Measurements from ENCODE around the gene FADS2. TPM values are rescaled to one million over a fixed set of nuclear protein-coding genes. Genes with fewer than 3 reads are reported as not detected.
"Not testable (repeated sequence)": the region's sequence is repeated elsewhere in the genome, so short reads cannot be mapped to it uniquely, and the experiment has no call there.

FADS2 gene
- total RNA-seq, 1 experiment from 2014 or later: 19.2 TPM

DNA sequence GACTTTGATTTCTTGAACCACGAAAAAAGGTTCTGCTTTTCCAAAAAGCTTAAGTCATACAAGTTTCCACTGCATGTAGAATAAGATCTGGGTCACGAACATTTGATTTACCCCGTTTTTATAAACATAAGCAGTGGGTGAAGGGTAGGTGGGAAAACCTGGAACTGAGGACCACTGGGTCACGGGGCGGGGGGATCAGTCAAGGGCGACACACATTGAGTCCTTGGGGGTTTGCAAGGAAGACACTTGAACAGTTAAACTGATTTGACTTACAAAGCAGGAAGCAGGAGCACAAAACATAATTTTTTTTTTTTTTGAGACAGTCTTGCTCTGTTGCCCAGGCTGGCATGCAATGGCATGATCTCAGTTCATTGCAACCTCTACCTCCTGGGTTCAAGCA is 52.4 kb downstream of the FADS2 start:
- intact Hi-C loops (cut with micrococcal nuclease; ENCODE audit: unreplicated experiment): no loop called here
- CTCF ChIA-PET: no interaction called here
- no peaks in the 10 kb centered on the region for H3K4me1 Mint-ChIP-seq (ENCODE audit: low read depth, unreplicated experiment)
- H3K4me3 Mint-ChIP-seq (ENCODE audit: low read depth, unreplicated experiment): no peak overlapping the region
- no peak for DNase-seq
- no peaks in the 10 kb centered on the region for H3K27me3 Mint-ChIP-seq (ENCODE audit: unreplicated experiment)
- no peaks in the 10 kb centered on the region for H3K36me3 Mint-ChIP-seq (ENCODE audit: insufficient read depth, unreplicated experiment)
- no TSS peak for BruUV-seq (replicated peaks)
- H3K27ac Mint-ChIP-seq (ENCODE audit: unreplicated experiment): no peak overlapping the region
- H3K9me3 Mint-ChIP-seq (ENCODE audit: low read depth, unreplicated experiment): no peaks in the 10 kb centered on the region
- TF ChIP-seq, protein P1, sequence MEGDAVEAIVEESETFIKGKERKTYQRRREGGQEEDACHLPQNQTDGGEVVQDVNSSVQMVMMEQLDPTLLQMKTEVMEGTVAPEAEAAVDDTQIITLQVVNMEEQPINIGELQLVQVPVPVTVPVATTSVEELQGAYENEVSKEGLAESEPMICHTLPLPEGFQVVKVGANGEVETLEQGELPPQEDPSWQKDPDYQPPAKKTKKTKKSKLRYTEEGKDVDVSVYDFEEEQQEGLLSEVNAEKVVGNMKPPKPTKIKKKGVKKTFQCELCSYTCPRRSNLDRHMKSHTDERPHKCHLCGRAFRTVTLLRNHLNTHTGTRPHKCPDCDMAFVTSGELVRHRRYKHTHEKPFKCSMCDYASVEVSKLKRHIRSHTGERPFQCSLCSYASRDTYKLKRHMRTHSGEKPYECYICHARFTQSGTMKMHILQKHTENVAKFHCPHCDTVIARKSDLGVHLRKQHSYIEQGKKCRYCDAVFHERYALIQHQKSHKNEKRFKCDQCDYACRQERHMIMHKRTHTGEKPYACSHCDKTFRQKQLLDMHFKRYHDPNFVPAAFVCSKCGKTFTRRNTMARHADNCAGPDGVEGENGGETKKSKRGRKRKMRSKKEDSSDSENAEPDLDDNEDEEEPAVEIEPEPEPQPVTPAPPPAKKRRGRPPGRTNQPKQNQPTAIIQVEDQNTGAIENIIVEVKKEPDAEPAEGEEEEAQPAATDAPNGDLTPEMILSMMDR (IDR thresholded peaks at IDR 0.05; ENCODE audit: unreplicated experiment): no peak

DNA sequence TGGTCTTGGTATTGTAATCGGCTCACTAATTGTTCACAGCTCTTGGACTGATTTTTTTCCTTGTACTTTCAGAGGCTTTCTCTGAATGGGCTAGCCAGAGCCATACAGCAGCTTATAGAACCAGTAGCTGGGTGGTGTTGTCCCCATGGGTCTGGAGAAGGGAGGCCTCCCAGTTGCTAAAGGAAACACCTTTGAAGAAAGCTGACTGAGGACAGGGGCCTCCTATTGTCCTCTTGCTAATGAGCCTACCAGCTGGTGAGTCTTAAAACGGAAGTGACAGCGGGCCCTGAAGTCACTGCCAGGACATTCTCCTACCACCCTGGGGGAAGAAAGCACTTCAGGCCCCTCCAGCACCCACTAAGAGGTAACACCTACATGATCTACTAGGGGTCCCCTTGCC is 53.3 kb downstream of the FADS2 start:
- DNase-seq: no peak
- TF ChIP-seq, protein P1 (IDR thresholded peaks at IDR 0.05; ENCODE audit: unreplicated experiment): no peak
- no peaks in the 10 kb centered on the region for H3K9me3 Mint-ChIP-seq (ENCODE audit: low read depth, unreplicated experiment)
- H3K4me3 Mint-ChIP-seq (ENCODE audit: low read depth, unreplicated experiment): no peak overlapping the region
- H3K36me3 Mint-ChIP-seq (ENCODE audit: insufficient read depth, unreplicated experiment): no peaks in the 10 kb centered on the region
- BruUV-seq (replicated peaks): no TSS peak
- no peaks in the 10 kb centered on the region for H3K27me3 Mint-ChIP-seq (ENCODE audit: unreplicated experiment)
- H3K27ac Mint-ChIP-seq (ENCODE audit: unreplicated experiment): no peak overlapping the region
- H3K4me1 Mint-ChIP-seq (ENCODE audit: low read depth, unreplicated experiment): no peaks in the 10 kb centered on the region
- intact Hi-C loops (cut with micrococcal nuclease; ENCODE audit: unreplicated experiment): no loop called here
- CTCF ChIA-PET: interaction anchor here (1.1 kb wide), 1 partner anchor 227 kb away, joined by 6 read pairs; no protein-coding TSS in a partner anchor

DNA sequence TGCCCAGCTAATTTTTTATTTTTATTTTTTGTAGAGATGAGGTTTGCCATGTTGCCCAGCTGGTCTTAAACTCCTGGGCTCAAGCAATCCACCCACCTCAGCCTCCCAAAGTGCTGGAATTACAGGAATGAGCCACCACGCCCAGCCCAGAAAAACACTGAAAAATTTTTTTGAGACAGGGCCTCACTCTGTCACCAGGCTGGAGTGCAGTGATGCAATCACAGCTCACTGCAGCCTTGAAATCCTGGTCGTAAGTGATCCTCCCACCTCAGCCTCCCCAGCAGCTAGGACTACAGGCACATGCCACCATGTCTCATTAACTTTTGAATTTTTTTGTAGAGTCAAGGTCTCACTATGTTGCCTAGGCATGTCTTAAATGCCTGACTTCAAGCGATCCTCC is 54.2 kb downstream of the FADS2 start:
- H3K27me3 Mint-ChIP-seq (ENCODE audit: unreplicated experiment); H3K36me3 Mint-ChIP-seq (ENCODE audit: insufficient read depth, unreplicated experiment); H3K4me3 Mint-ChIP-seq (ENCODE audit: low read depth, unreplicated experiment); H3K9me3 Mint-ChIP-seq (ENCODE audit: low read depth, unreplicated experiment); intact Hi-C loops (cut with micrococcal nuclease; ENCODE audit: unreplicated experiment); DNase-seq; H3K27ac Mint-ChIP-seq (ENCODE audit: unreplicated experiment); H3K4me1 Mint-ChIP-seq (ENCODE audit: low read depth, unreplicated experiment); BruUV-seq (replicated peaks): not testable (repeated sequence)
- CTCF ChIA-PET: interaction anchor here (1.1 kb wide), 1 partner anchor 226 kb away, joined by 6 read pairs; no protein-coding TSS in a partner anchor

DNA sequence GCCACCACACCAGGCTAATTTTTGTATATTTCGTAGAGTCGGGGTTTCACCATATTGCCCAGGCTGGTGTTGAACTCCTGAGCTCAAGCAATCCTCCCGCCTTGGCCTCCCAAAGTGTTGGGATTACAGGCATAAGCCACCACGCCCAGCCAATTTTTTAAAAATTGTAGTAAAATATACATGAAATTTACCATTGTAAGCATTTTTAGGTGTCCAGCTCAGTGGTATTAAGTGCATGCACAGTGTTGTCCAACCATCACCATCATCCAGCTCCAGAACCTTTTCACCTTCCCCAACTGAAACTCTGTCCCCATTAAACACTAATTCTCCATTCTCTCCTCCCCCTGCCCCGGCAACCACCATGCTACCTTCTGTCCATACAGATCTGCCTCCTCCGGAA is 54.8 kb downstream of the FADS2 start:
- CTCF ChIA-PET: no interaction called here
- H3K4me1 Mint-ChIP-seq (ENCODE audit: low read depth, unreplicated experiment): no peaks in the 10 kb centered on the region
- H3K4me3 Mint-ChIP-seq (ENCODE audit: low read depth, unreplicated experiment): no peak overlapping the region
- no peaks in the 10 kb centered on the region for H3K27me3 Mint-ChIP-seq (ENCODE audit: unreplicated experiment)
- no peaks in the 10 kb centered on the region for H3K36me3 Mint-ChIP-seq (ENCODE audit: insufficient read depth, unreplicated experiment)
- BruUV-seq (replicated peaks): no TSS peak
- no peak overlapping the region for H3K27ac Mint-ChIP-seq (ENCODE audit: unreplicated experiment)
- H3K9me3 Mint-ChIP-seq (ENCODE audit: low read depth, unreplicated experiment): no peaks in the 10 kb centered on the region
- TF ChIP-seq, protein P1 (IDR thresholded peaks at IDR 0.05; ENCODE audit: unreplicated experiment): no peak
- DNase-seq: no peak
- intact Hi-C loops (cut with micrococcal nuclease; ENCODE audit: unreplicated experiment): no loop called here

DNA sequence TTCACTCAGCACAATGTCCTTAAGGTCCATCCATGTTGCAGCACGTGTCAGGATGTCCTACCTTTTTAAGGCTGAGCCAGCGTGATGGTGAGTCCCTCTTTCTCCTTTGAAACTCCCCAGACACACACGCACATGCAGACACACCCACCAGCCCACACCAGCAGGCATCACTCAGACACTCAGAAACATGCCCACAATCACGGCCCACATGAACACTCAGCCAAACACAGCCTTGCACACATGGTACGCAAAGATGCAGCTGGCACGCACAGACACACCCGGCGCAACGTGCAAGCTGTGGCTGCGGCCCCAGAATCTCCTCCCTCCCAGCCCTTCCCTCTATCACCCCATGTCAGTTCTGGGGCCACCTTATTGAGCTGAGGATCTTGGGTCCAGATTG is 55.2 kb downstream of the FADS2 start:
- no peak overlapping the region for H3K27ac Mint-ChIP-seq (ENCODE audit: unreplicated experiment)
- intact Hi-C loops (cut with micrococcal nuclease; ENCODE audit: unreplicated experiment): no loop called here
- CTCF ChIA-PET: no interaction called here
- no peaks in the 10 kb centered on the region for H3K27me3 Mint-ChIP-seq (ENCODE audit: unreplicated experiment)
- H3K36me3 Mint-ChIP-seq (ENCODE audit: insufficient read depth, unreplicated experiment): no peaks in the 10 kb centered on the region
- TF ChIP-seq, protein P1 (IDR thresholded peaks at IDR 0.05; ENCODE audit: unreplicated experiment): no peak
- no peak overlapping the region for H3K4me3 Mint-ChIP-seq (ENCODE audit: low read depth, unreplicated experiment)
- H3K9me3 Mint-ChIP-seq (ENCODE audit: low read depth, unreplicated experiment): no peaks in the 10 kb centered on the region
- H3K4me1 Mint-ChIP-seq (ENCODE audit: low read depth, unreplicated experiment): no peaks in the 10 kb centered on the region
- no TSS peak for BruUV-seq (replicated peaks)
- no peak for DNase-seq

Measured in Calu3 (cell line).